Astrocyte of the cerebellum (primary cell): ENCODE measurements around the gene EPHA3.

Experiments
- DNase-seq: peaks from one replicate; pipeline ENCODE4 v3.0.0-alpha.2; 2011; ENCODE audit warnings: low read depth
- H3K4me3 ChIP-seq: 2 replicates; pipeline ENCODE4 v1.5.1; 2011; ENCODE audit warnings: mild to moderate bottlenecking, low read depth, low read length, moderate library complexity
- in situ Hi-C: cut with HindIII; loops from 2 replicates; pipeline ENCODE4 v1.10.0; 2017; ENCODE audit warnings: low sequenced_read_pairs
- TF ChIP-seq, protein P1 (sequence below): IDR thresholded peaks from 2 replicates; pipeline ENCODE4 v1.5.1; 2012; ENCODE audit warnings: low read length, low read depth, moderate library complexity, mild to moderate bottlenecking; ENCODE audit errors: missing control alignments

EPHA3 gene

GRCh38 chr3:89212619-89213018, 105.2 kb downstream of the EPHA3 start:
- TF ChIP-seq, protein P1, sequence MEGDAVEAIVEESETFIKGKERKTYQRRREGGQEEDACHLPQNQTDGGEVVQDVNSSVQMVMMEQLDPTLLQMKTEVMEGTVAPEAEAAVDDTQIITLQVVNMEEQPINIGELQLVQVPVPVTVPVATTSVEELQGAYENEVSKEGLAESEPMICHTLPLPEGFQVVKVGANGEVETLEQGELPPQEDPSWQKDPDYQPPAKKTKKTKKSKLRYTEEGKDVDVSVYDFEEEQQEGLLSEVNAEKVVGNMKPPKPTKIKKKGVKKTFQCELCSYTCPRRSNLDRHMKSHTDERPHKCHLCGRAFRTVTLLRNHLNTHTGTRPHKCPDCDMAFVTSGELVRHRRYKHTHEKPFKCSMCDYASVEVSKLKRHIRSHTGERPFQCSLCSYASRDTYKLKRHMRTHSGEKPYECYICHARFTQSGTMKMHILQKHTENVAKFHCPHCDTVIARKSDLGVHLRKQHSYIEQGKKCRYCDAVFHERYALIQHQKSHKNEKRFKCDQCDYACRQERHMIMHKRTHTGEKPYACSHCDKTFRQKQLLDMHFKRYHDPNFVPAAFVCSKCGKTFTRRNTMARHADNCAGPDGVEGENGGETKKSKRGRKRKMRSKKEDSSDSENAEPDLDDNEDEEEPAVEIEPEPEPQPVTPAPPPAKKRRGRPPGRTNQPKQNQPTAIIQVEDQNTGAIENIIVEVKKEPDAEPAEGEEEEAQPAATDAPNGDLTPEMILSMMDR: no peak
- no peak overlapping the region for H3K4me3 ChIP-seq
- DNase-seq: no peak
- in situ Hi-C loops: no loop called here

- in situ Hi-C loops: no loop called here
- TF ChIP-seq, protein P1: no peak
- no peak overlapping the region for H3K4me3 ChIP-seq
- DNase-seq: no peak
These were observed 108.8 kb downstream of the EPHA3 start for GRCh38 chr3:89216016-89216739.

DNA sequence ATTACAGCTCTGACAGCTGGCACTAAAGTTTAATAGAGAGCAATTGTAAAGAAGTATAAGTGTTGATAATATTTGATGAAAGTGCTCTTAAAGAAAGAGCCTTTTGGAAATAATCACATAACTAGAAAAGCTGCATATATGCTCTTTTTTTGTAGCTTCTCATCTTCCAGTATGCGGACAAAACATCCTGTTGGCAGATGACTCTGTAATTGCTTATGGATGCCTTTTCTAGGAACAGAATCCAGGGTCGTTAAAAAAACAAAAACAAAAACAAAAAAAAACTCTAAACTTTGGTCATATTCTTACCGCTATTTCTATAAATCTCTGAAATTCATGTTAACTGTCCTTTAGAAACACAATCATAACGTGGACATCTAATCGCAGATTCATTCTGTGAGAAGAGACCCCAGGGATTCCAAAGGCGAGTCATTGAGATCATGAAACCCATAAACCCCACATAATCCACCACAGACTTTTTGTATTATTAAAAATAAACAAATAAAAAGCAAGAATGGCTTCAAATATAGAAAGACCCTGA, 109.8 kb downstream of the EPHA3 start:
- no peak for DNase-seq
- TF ChIP-seq, protein P1: no peak
- no peak overlapping the region for H3K4me3 ChIP-seq
- in situ Hi-C loops: no loop called here

DNA sequence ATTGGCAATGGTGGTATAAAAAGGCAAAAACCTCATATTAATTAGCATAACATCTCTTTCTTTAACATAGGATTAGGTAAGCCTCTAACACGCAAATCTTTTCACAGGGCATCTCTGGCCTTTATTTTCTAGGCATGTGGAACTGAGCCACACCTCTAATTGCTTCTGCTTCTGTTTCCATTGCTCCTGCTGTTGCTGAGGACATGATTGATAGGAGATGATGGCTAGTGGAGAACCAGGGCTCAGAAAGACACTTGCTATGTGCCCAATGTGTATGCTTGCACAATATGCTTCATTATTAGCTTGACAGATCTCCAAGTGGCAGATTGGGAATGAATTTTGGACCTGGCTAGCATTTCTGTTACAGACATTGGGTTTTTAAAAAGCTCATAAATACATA, 114.5 kb downstream of the EPHA3 start:
- DNase-seq: no peak
- TF ChIP-seq, protein P1: no peak
- H3K4me3 ChIP-seq: no peak overlapping the region
- in situ Hi-C loops: no loop called here

- DNase-seq: no peak
- no peak overlapping the region for H3K4me3 ChIP-seq
- in situ Hi-C loops: no loop called here
- TF ChIP-seq, protein P1: no peak
These were observed 115.8 kb downstream of the EPHA3 start for GRCh38 chr3:89223188-89223587.

GRCh38 chr3:89227218-89227617, 119.8 kb downstream of the EPHA3 start:
- in situ Hi-C loops: no loop called here
- H3K4me3 ChIP-seq: no peak overlapping the region
- TF ChIP-seq, protein P1: no peak
- DNase-seq: no peak
